Stimulated activated CD4-positive, alpha-beta T cell treated with anti-CD3 and anti-CD28 coated beads, Interleukin-15, amount 100 ng/mL, for 48 hours (primary cell): Measurements from ENCODE around the gene SCARB2.
"Not testable (repeated sequence)": the region's sequence is repeated elsewhere in the genome, so short reads cannot be mapped to it uniquely, and the experiment has no call there.

ENCODE experiments used
- DNase-seq, 2 donors: peaks; one replicate each; pipeline ENCODE4 v3.0.0-alpha.2; 2020; ENCODE audit warnings: low read depth in 2 of 2

The SCARB2 gene

GRCh38 chr4:76213415-76214176, at the start of gene SCARB2:
Gene SCARB2, minus strand, starts transcription at chr4:76213824. Its CDS starts 281 bp downstream, at chr4:76213543.
- peak; percentile 33 to 36 for DNase-seq

- no peak for DNase-seq
Observed at GRCh38 chr4:76260571-76260970, 46.9 kb upstream of the SCARB2 start.

GRCh38 chr4:76257824-76258223, 44.2 kb upstream of the SCARB2 start:
- DNase-seq, result no peak

GRCh38 chr4:76256968-76257367, 43.3 kb upstream of the SCARB2 start:
- no peak for DNase-seq

GRCh38 chr4:76256032-76256431, 42.4 kb upstream of the SCARB2 start:
- no peak for DNase-seq

- no peak for DNase-seq
Observed at GRCh38 chr4:76253511-76253910, 39.9 kb upstream of the SCARB2 start.

GRCh38 chr4:76252271-76252653, 38.6 kb upstream of the SCARB2 start:
- no peak for DNase-seq

GRCh38 chr4:76251441-76252270, 38.0 kb upstream of the SCARB2 start, which contains the start of gene FAM47E:
Gene FAM47E, plus strand, starts transcription at chr4:76251721. Its CDS starts 26 bp downstream, at chr4:76251747.
- peak; percentile 5 to 6 for DNase-seq

GRCh38 chr4:76250962-76251361, 37.3 kb upstream of the SCARB2 start:
- no peak for DNase-seq

- no peak for DNase-seq
Observed at GRCh38 chr4:76246852-76247251, 33.2 kb upstream of the SCARB2 start.

- DNase-seq, result no peak
Observed at GRCh38 chr4:76246025-76246424, 32.4 kb upstream of the SCARB2 start.

- DNase-seq, result not testable (repeated sequence)
Observed at GRCh38 chr4:76243877-76244276, 30.3 kb upstream of the SCARB2 start.

- DNase-seq, result no peak
Observed at GRCh38 chr4:76240236-76240635, 26.6 kb upstream of the SCARB2 start.

- DNase-seq, result no peak
Observed at GRCh38 chr4:76238701-76239100, 25.1 kb upstream of the SCARB2 start.

- no peak for DNase-seq
Observed at GRCh38 chr4:76238236-76238635, 24.6 kb upstream of the SCARB2 start.

GRCh38 chr4:76235915-76236314, 22.3 kb upstream of the SCARB2 start:
- no peak for DNase-seq

- DNase-seq, result no peak
Observed at GRCh38 chr4:76235407-76235806, 21.8 kb upstream of the SCARB2 start.

- DNase-seq, result no peak
Observed at GRCh38 chr4:76234679-76235044, 21.0 kb upstream of the SCARB2 start.

GRCh38 chr4:76233967-76234678, 20.5 kb upstream of the SCARB2 start:
- DNase-seq, result no peak

- DNase-seq, result no peak
Observed at GRCh38 chr4:76233529-76233928, 19.9 kb upstream of the SCARB2 start.

GRCh38 chr4:76233083-76233482, 19.5 kb upstream of the SCARB2 start:
- DNase-seq, result no peak

GRCh38 chr4:76232681-76233080, 19.1 kb upstream of the SCARB2 start:
- no peak for DNase-seq
